Measurements from ENCODE around the gene LAMA2. TPM values are rescaled to one million over a fixed set of nuclear protein-coding genes. Genes with fewer than 3 reads are reported as not detected.

LAMA2 gene
- total RNA-seq, 1 experiment from 2014 or later: 4.2 TPM

DNA sequence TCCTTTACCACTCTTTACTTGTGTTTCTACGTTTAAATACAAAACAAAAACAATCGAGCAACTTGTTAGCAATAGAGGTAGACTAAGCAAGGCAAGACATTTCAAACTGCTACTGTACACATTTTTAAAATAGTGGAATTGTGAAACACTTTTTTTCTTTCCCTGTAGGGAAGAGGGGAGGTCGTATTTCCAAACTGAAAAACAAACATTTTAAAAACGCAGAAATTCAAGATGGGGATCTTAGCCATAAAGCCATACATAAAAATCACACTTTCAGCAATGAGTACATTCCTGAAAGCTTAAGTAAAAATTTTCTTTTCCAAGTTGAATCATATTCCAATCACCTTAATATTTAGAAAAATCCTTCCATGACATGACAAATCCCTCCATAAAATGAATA is 267.6 kb downstream of the LAMA2 start:
- DNase-seq: no peak
- no CpG with 5 or more reads among the region's 4 CpGs for WGBS (ENCODE audit: extremely low coverage, insufficient read length, low lambda C conversion rate)
- no peak overlapping the region for H3K4ac ChIP-seq (ENCODE audit: low read depth, low read length)
- no peak overlapping the region for H2AK5ac ChIP-seq (ENCODE audit: insufficient read length, low read length)
- H4K8ac ChIP-seq (replicated peaks; ENCODE audit: insufficient read length, low read depth, low read length): no peak overlapping the region
- no peaks in the 10 kb centered on the region for H3K4me1 Mint-ChIP-seq
- H4K5ac ChIP-seq (ENCODE audit: insufficient read length, low read depth, low read length): no peak overlapping the region
- no peak overlapping the region for H3K9ac ChIP-seq (ENCODE audit: extremely low read depth, insufficient read length, low read length)
- no peaks in the 10 kb centered on the region for H3K36me3 Mint-ChIP-seq (ENCODE audit: insufficient read depth in 1 of 3, low read depth in 3 of 3)
- H3K4me1 ChIP-seq (ENCODE audit: insufficient read depth, low read length): no peaks in the 10 kb centered on the region
- no peaks in the 10 kb centered on the region for H3K79me2 ChIP-seq (ENCODE audit: insufficient read depth, low read length)
- no peak overlapping the region for H3K18ac ChIP-seq (ENCODE audit: insufficient read length, low read depth, low read length)
- H3K27me3 ChIP-seq (ENCODE audit: insufficient read depth, low read length): no peaks in the 10 kb centered on the region
- H2BK15ac ChIP-seq (ENCODE audit: low read depth, low read length): no peak overlapping the region
- H2BK20ac ChIP-seq (ENCODE audit: low read depth, low read length, poor library complexity, severe bottlenecking): no peak overlapping the region
- no peak overlapping the region for H3K4me3 Mint-ChIP-seq
- no peak overlapping the region for H2BK5ac ChIP-seq (ENCODE audit: insufficient read length, low read length)
- H3K23ac ChIP-seq (ENCODE audit: insufficient read length, low read depth, low read length): no peak overlapping the region
- no peaks in the 10 kb centered on the region; a peak in 1 of 5 replicates for H3K9me3 Mint-ChIP-seq
- no peak overlapping the region for H3K27ac Mint-ChIP-seq
- H2BK12ac ChIP-seq (ENCODE audit: insufficient read length, low read depth, low read length): no peak overlapping the region
- no peaks in the 10 kb centered on the region for H3K79me1 ChIP-seq (ENCODE audit: insufficient read depth, low read depth, low read length, poor library complexity, severe bottlenecking)
- H3K4me2 ChIP-seq (ENCODE audit: insufficient read depth, insufficient read length, low read length): no peak overlapping the region
- no peaks in the 10 kb centered on the region for H3K9me3 ChIP-seq (ENCODE audit: control insufficient read depth, low read depth, low read length)
- H4K20me1 ChIP-seq (ENCODE audit: control insufficient read depth, insufficient read depth, insufficient read length): no peaks in the 10 kb centered on the region
- H3K23me2 ChIP-seq (ENCODE audit: insufficient read length, low read depth, low read length, poor library complexity, severe bottlenecking): no peaks in the 10 kb centered on the region
- TF ChIP-seq, protein P1, sequence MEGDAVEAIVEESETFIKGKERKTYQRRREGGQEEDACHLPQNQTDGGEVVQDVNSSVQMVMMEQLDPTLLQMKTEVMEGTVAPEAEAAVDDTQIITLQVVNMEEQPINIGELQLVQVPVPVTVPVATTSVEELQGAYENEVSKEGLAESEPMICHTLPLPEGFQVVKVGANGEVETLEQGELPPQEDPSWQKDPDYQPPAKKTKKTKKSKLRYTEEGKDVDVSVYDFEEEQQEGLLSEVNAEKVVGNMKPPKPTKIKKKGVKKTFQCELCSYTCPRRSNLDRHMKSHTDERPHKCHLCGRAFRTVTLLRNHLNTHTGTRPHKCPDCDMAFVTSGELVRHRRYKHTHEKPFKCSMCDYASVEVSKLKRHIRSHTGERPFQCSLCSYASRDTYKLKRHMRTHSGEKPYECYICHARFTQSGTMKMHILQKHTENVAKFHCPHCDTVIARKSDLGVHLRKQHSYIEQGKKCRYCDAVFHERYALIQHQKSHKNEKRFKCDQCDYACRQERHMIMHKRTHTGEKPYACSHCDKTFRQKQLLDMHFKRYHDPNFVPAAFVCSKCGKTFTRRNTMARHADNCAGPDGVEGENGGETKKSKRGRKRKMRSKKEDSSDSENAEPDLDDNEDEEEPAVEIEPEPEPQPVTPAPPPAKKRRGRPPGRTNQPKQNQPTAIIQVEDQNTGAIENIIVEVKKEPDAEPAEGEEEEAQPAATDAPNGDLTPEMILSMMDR (conservative IDR thresholded peaks at IDR 0.05): no peak
- H2BK120ac ChIP-seq (ENCODE audit: low read depth, low read length, poor library complexity, severe bottlenecking): no peak overlapping the region
- H3T11ph ChIP-seq (ENCODE audit: low read length): no peak overlapping the region
- no peak overlapping the region for H2AFZ ChIP-seq (ENCODE audit: low read length)
- H3K27ac ChIP-seq (ENCODE audit: insufficient read length, low read depth, low read length): no peak overlapping the region
- H3K27me3 Mint-ChIP-seq (ENCODE audit: low read depth): no peaks in the 10 kb centered on the region
- no peak overlapping the region for H4K91ac ChIP-seq (ENCODE audit: insufficient read length, low read depth, low read length)
- no peak overlapping the region for H3K56ac ChIP-seq (ENCODE audit: insufficient read length, low read depth, low read length)
- no peak overlapping the region for H3K14ac ChIP-seq (ENCODE audit: insufficient read depth, low read length)
